Kidney glomerular epithelial cell (primary cell): ENCODE results near the gene CSH2.
A peak's percentile ranks its signal among the peaks of the same experiment; 100 is the strongest.
"Not testable (repeated sequence)": the region's sequence is repeated elsewhere in the genome, so short reads cannot be mapped to it uniquely, and the experiment has no call there.

Experiments used
- DNase-seq: peaks from one replicate; lab custom pipeline; 2025; lab: John Stamatoyannopoulos, UW

Gene CSH2

GRCh38 chr17:63896524-63897354, 23.3 kb upstream of the CSH2 start, which contains the start of gene CSH1:
Gene CSH1 (minus strand): TSS chr17:63896574. CDS start chr17:63896511, 63 bp downstream.
- not testable (repeated sequence) for DNase-seq

- not testable (repeated sequence) for DNase-seq
Observed at GRCh38 chr17:63894821-63895220, 21.3 kb upstream of the CSH2 start.

GRCh38 chr17:63894021-63894420, 20.5 kb upstream of the CSH2 start:
- not testable (repeated sequence) for DNase-seq

GRCh38 chr17:63892316-63893037, 19.0 kb upstream of the CSH2 start:
- not testable (repeated sequence) for DNase-seq

- not testable (repeated sequence) for DNase-seq
Observed at GRCh38 chr17:63889026-63889848, 15.8 kb upstream of the CSH2 start.

GRCh38 chr17:63885119-63885518, 11.6 kb upstream of the CSH2 start:
- DNase-seq: not testable (repeated sequence)

GRCh38 chr17:63882626-63883126, 9.2 kb upstream of the CSH2 start:
- DNase-seq: not testable (repeated sequence)

- peak; percentile 7 for DNase-seq
Observed at GRCh38 chr17:63881935-63882601, 8.6 kb upstream of the CSH2 start, which contains the start of gene GH2. Gene GH2 (minus strand): TSS chr17:63881944. CDS start chr17:63881801, 143 bp downstream.

- DNase-seq: not testable (repeated sequence)
Observed at GRCh38 chr17:63881337-63881736, 7.9 kb upstream of the CSH2 start.

GRCh38 chr17:63880706-63881105, 7.2 kb upstream of the CSH2 start:
- no peak for DNase-seq

GRCh38 chr17:63878413-63878812, 4.9 kb upstream of the CSH2 start:
- not testable (repeated sequence) for DNase-seq

- DNase-seq: not testable (repeated sequence)
Observed at GRCh38 chr17:63874693-63875092, 1.2 kb upstream of the CSH2 start.

- DNase-seq: not testable (repeated sequence)
Observed at GRCh38 chr17:63874061-63874626, 667 bp upstream of the CSH2 start.

GRCh38 chr17:63871646-63872365, 1.7 kb downstream of the CSH2 start:
- DNase-seq: peak; percentile 48

GRCh38 chr17:63870292-63870665, 3.2 kb downstream of the CSH2 start:
- not testable (repeated sequence) for DNase-seq

GRCh38 chr17:63869491-63870291, 3.8 kb downstream of the CSH2 start:
- peak; percentile 54 for DNase-seq

GRCh38 chr17:63866625-63867024, 6.9 kb downstream of the CSH2 start:
- not testable (repeated sequence) for DNase-seq

GRCh38 chr17:63859257-63859656, 14.2 kb downstream of the CSH2 start:
- no peak for DNase-seq

- not testable (repeated sequence) for DNase-seq
Observed at GRCh38 chr17:63856425-63856824, 17.1 kb downstream of the CSH2 start.
